IMR-90 (cell line): ENCODE measurements around the gene TMC4.

Experiments
- CEBPB ChIP-seq: IDR thresholded peaks from 2 replicates; pipeline ENCODE4 v1.6.1; 2012; ENCODE audit warnings: low read depth, low read length, improper control_type of control experiment
- CHD1 ChIP-seq: IDR thresholded peaks from 2 replicates; pipeline ENCODE4 v1.6.1; 2012; ENCODE audit warnings: low read depth, low read length, improper control_type of control experiment
- CTCF ChIP-seq: conservative IDR thresholded peaks from 2 replicates; pipeline ENCODE4 v1.5.1; 2012; ENCODE audit warnings: mild to moderate bottlenecking, low read depth, low read length, improper control_type of control experiment
- ELK1 ChIP-seq: fragments of 150-350 bp; IDR thresholded peaks from 2 replicates; pipeline ENCODE4 v1.6.1; 2016; ENCODE audit warnings: low read depth, mild to moderate bottlenecking, low read length, moderate library complexity, borderline replicate concordance
- MAFK ChIP-seq: IDR thresholded peaks from 2 replicates; pipeline ENCODE4 v1.6.1; 2012; ENCODE audit warnings: low read depth, low read length, improper control_type of control experiment
- MXI1 ChIP-seq: IDR thresholded peaks from 2 replicates; pipeline ENCODE4 v1.6.1; 2012; ENCODE audit warnings: low read depth, mild to moderate bottlenecking, low read length, moderate library complexity, borderline replicate concordance
- POLR2A ChIP-seq: IDR thresholded peaks from 2 replicates; pipeline ENCODE4 v1.6.1; 2012; ENCODE audit warnings: mild to moderate bottlenecking, low read depth, low read length
- RAD21 ChIP-seq: IDR thresholded peaks from 2 replicates; pipeline ENCODE4 v1.6.1; 2012; ENCODE audit warnings: low read length, improper control_type of control experiment
- RCOR1 ChIP-seq: IDR thresholded peaks from 2 replicates; pipeline ENCODE4 v1.6.1; 2012; ENCODE audit warnings: mild to moderate bottlenecking, low read length, improper control_type of control experiment; ENCODE audit not compliant: insufficient replicate concordance
- SMC3 ChIP-seq: fragments of 150-350 bp; IDR thresholded peaks from 2 replicates; pipeline ENCODE4 v1.6.1; 2016; ENCODE audit warnings: low read depth, mild to moderate bottlenecking, antibody characterized with exemption, low read length, moderate library complexity
- USF2 ChIP-seq: fragments of 150-350 bp; IDR thresholded peaks from 2 replicates; pipeline ENCODE4 v1.6.1; 2017; ENCODE audit warnings: mild to moderate bottlenecking, antibody characterized with exemption, low read length, low read depth

GRCh38 chr19:54114340-54115108, 58.4 kb downstream of the TMC4 start:
- TF ChIP-seq CTCF = no peak
- TF ChIP-seq POLR2A = no peak
- no peak for TF ChIP-seq MAFK
- TF ChIP-seq CEBPB = no peak
- TF ChIP-seq CHD1 = no peak
- TF ChIP-seq ELK1 = no peak
- TF ChIP-seq SMC3 = no peak
- no peak for TF ChIP-seq RAD21
- 0 out of 2 replicates have a peak, but pooled peaks have one; percentile 15 for TF ChIP-seq USF2
- TF ChIP-seq RCOR1 = no peak
- no peak for TF ChIP-seq MXI1
